ENCODE measurements around the gene CLIP2.

GRCh38 chr7:74289659-74290552, 699 bp downstream of the CLIP2 start:
- TF ChIP-seq CTCF (conservative IDR thresholded peaks at IDR 0.05; ENCODE audit: low read length): no peak
- no peak for TF ChIP-seq EZH2phosphoT487 (IDR thresholded peaks at IDR 0.05; ENCODE audit: borderline replicate concordance)

All from Loucy (cell line).